Measurements from ENCODE around the gene DHX38. TPM values are rescaled to one million over a fixed set of nuclear protein-coding genes. Genes with fewer than 3 reads are reported as not detected.

The DHX38 gene
- total RNA-seq (100 to 1,000 TPM in 1 of 5 donors, 10 to 100 TPM in 4; 11.1 to 153 (median 58.9) TPM), polyA plus RNA-seq (10 to 100 TPM; 21.4 to 35.9 (median 24.8) TPM)
- long read RNA-seq, donor 1 = 0 reads
- long read RNA-seq, donor 2, partial matches to known transcripts = 5 of 5 reads
- long read RNA-seq, donor 2, other reads (novel, unspliced or antisense) = 0 of 5 reads
- long read RNA-seq, donor 3, partial matches to known transcripts = 0 of 1 reads
- long read RNA-seq, donor 3, other reads (novel, unspliced or antisense) = 0 of 1 reads
- long read RNA-seq, donor 4 = 0 reads
- long read RNA-seq, donor 5 = 0 reads
- long read RNA-seq, donor 6, full-length matches to known transcripts = 2 of 9 reads
- long read RNA-seq, donor 6, partial matches to known transcripts = 7 of 9 reads
- long read RNA-seq, donor 6, other reads (novel, unspliced or antisense) = 0 of 9 reads
- long read RNA-seq, donor 7, partial matches to known transcripts = 6 of 7 reads
- long read RNA-seq, donor 7, other reads (novel, unspliced or antisense) = 0 of 7 reads
- long read RNA-seq, donor 8, full-length matches to known transcripts = 3 of 9 reads
- long read RNA-seq, donor 8, partial matches to known transcripts = 6 of 9 reads
- long read RNA-seq, donor 8, other reads (novel, unspliced or antisense) = 0 of 9 reads
- long read RNA-seq, donor 9 = 0 reads
- long read RNA-seq, donor 10 = 0 reads

DNA sequence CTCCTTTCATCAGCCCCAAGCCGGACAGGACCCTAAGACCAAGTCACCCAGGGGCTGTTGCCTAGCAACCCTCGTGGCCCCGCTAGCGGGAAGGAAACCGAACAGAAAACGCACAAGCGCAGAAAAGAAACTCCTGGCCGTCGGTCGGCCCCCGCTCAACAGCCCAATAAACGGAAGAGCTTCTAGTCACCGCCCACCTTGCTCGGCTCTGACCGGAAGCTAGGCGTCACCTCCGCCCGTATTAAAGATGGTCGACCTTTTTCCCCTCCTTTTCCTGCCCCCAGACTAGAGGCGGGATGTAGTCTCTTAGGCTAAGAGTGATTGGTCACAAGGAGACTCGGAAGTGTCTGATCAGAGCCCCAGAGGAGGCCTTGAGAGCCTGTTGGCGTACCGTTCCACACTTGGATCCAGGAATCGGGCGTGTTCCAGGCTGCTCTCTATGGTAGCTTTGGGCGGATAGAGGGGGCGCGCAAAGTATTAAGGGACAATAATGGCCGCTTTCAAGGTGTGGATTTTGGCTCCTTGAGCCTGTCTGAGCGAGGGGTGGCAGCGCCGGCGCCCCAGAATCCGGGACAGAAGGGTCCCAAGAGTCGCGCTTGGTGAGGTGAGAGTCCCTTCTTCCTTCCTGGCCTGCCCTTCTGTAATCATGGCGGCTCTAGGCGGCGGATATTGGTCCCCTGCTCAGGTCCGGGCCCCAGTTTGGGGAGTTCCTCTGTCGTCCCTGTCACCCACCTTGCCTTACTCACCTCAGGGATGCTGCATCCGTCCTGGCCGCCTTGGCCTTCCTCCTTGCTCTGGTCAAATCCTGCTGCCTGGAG is at the start of gene DHX38, which contains the start of gene TXNL4B:
DHX38 (plus strand) TSS at position 400 of the 818 bp plus-strand sequence. CDS start 2,311 bp downstream, outside the sequence.
TXNL4B (minus strand) TSS at position 173 of the 818 bp plus-strand sequence. CDS start 2,871 bp downstream, outside the sequence.
- peak within 1 kb of the TSS; percentile 81 to 98 (median 91) for H3K4me3 ChIP-seq
- intact Hi-C loops (cut with DNase I; ENCODE audit: low total_unique reads) = no loop called here
- peak; percentile 62 to 95 (median 93) for TF ChIP-seq POLR2AphosphoS5 (IDR thresholded peaks at IDR 0.05)
- TF ChIP-seq, protein P1, sequence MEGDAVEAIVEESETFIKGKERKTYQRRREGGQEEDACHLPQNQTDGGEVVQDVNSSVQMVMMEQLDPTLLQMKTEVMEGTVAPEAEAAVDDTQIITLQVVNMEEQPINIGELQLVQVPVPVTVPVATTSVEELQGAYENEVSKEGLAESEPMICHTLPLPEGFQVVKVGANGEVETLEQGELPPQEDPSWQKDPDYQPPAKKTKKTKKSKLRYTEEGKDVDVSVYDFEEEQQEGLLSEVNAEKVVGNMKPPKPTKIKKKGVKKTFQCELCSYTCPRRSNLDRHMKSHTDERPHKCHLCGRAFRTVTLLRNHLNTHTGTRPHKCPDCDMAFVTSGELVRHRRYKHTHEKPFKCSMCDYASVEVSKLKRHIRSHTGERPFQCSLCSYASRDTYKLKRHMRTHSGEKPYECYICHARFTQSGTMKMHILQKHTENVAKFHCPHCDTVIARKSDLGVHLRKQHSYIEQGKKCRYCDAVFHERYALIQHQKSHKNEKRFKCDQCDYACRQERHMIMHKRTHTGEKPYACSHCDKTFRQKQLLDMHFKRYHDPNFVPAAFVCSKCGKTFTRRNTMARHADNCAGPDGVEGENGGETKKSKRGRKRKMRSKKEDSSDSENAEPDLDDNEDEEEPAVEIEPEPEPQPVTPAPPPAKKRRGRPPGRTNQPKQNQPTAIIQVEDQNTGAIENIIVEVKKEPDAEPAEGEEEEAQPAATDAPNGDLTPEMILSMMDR (IDR thresholded peaks at IDR 0.05) = no peak
- peak in 2 of 4 donors; percentile 60 to 67 for TF ChIP-seq POLR2A (IDR thresholded peaks at IDR 0.05)
- no peak for TF ChIP-seq EP300 (IDR thresholded peaks at IDR 0.05)
- peak; percentile 95 to 99 for DNase-seq
- 0 to 1% (median 0%) methylated on average over 31 to 43 of the region's 43 CpGs for WGBS, 5 donors
- no peaks in the 10 kb centered on the region for H3K27me3 ChIP-seq
- H3K27ac ChIP-seq = peak within 1 kb of the TSS; percentile 91 to 95 (median 94)
- H3K4me1 ChIP-seq = peaks cover 24 to 47% (median 40%) of the 10 kb centered on the region in 4 donors
- H3K36me3 ChIP-seq = peaks cover 35 to 48% (median 48%) of the 10 kb centered on the region in 4 donors
- H3K9me3 ChIP-seq = no peaks in the 10 kb centered on the region

DNA sequence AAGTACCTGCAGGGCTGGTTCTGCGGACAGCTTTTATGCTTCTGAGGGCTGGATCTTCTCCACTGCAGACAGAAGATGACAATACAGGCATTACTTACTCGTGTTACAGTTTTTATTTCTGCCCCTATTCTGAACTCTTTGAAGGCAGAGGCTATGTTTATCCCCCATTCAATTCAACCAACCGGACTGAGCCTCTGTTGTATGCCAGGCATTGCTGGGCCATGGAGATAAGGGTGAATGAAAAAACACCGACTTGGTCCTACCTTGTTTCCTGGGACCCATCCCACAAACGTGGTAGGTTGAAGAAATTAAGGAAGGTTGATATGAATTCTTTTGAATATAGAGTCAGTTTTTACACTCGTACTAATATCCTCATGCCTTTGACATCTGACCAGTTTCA is 49.4 kb upstream of the DHX38 start:
- H3K27me3 ChIP-seq = no peaks in the 10 kb centered on the region
- no peak overlapping the region for H3K27ac ChIP-seq
- peaks cover 3 to 34% (median 24%) of the 10 kb centered on the region in 4 donors for H3K36me3 ChIP-seq
- DNase-seq = no peak
- 55 to 72% (median 62%) methylated on average over 6 of the region's 6 CpGs for WGBS, 5 donors
- H3K4me3 ChIP-seq = no peak overlapping the region
- intact Hi-C loops (cut with DNase I; ENCODE audit: low total_unique reads) = no loop called here
- H3K9me3 ChIP-seq = peaks cover 0 to 6% (median 2%) of the 10 kb centered on the region in 4 donors
- no peaks in the 10 kb centered on the region for H3K4me1 ChIP-seq
- TF ChIP-seq POLR2A (IDR thresholded peaks at IDR 0.05) = no peak
- no peak for TF ChIP-seq POLR2AphosphoS5 (IDR thresholded peaks at IDR 0.05)
- TF ChIP-seq, protein P1 (IDR thresholded peaks at IDR 0.05) = no peak
- no peak for TF ChIP-seq EP300 (IDR thresholded peaks at IDR 0.05)

DNA sequence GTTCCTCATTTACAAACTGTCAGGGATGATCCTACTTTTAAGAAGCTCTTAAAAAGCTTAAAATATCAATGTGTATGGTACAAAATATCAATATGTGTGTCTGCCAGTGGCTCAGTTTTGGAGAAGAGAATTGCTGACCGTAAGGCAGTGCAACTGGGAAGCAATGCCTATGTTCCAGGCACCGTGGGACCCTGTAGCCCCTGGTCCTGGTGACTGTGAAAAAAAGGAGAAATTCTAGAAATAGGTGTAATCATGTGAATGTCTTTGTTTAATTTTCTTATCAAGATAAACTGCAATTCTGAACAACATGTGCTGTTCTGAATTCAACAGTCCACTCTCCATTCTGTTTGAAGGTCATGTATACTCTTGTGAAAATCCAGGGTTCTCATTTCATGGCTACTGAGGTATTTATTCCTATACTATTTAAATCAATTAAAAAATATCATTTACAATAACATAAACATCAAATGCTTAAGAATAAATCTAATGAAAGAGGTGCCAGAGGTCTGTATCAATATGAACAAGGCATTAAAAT is 48.8 kb upstream of the DHX38 start:
- no peaks in the 10 kb centered on the region for H3K4me1 ChIP-seq
- H3K36me3 ChIP-seq = peaks cover 3 to 32% (median 24%) of the 10 kb centered on the region in 4 donors
- peaks cover 0 to 12% (median 4%) of the 10 kb centered on the region in 4 donors for H3K9me3 ChIP-seq
- intact Hi-C loops (cut with DNase I; ENCODE audit: low total_unique reads) = no loop called here
- H3K4me3 ChIP-seq = no peak overlapping the region
- WGBS, 5 donors = 64 to 84% (median 71%) methylated on average over 2 of the region's 2 CpGs
- no peak overlapping the region for H3K27ac ChIP-seq
- TF ChIP-seq POLR2AphosphoS5 (IDR thresholded peaks at IDR 0.05) (no peak), POLR2A (IDR thresholded peaks at IDR 0.05) (no peak), EP300 (IDR thresholded peaks at IDR 0.05) (no peak)
- TF ChIP-seq, protein P1 (IDR thresholded peaks at IDR 0.05) = no peak
- H3K27me3 ChIP-seq = no peaks in the 10 kb centered on the region
- no peak for DNase-seq

All from stomach (tissue), 19 donors.